ENCODE data around the gene EFCAB7.

Gene EFCAB7, protein sequence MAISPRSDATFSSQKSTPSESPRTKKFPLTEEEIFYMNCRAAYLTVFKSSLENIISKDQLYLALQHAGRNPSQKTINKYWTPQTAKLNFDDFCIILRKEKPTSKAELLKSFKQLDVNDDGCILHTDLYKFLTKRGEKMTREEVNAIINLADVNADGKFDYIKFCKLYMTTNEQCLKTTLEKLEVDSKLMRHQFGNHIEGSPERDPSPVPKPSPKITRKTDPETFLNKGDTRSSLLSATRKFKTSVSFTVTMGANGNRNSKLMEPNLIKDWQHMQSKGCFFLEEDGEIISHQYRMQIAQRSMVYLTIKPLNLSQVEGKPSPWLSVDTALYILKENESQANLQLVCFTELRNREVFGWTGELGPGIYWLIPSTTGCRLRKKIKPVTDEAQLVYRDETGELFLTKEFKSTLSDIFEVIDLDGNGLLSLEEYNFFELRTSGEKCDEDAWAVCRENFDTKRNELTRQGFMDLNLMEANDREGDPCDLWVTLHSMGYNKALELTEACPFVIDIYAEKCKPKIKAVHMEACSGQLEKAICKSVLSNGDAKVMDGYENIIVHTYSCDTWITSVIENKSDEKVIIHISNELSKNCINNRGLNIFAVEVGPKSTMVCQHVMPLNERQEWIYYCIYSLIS

DNA sequence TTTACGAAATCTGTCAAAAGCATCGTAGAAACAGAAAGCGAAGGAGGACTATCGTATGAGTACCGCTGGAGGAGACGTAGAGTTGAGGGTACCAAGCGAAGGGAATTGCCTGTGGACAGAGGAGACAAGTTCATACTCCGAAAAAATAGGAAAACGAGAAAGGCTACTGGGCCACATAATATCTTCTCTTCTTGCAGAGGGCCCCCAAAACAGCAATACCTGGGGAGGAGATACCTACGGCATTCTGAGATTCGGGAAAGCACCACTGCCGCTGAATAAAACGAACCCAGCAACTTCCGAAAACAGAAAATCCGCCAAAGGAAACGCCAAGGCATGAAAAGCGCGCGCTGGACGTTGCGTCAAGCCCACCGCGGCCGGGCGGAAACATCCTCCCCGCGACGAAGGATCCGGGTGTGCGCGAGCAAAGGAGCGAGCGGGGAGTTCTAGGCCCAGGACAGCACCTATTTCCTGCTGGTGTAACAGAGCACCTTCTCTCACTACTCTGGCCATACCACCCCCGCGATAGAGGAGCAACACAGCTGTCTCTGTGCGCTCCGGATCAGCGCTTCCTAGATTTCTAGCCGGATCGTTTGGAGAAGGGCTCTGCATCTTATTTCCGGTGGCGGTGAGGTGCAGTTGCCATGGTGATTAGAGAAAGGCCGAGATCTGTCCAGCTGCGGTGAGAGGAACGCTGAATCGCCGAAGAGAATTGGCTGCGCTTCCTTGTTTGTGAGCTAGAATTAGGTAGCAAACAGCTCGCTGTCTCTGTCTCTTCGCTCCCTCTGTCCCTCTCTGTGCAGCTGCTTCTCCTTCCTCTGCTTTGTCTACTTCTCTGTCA lies at the start of gene EFCAB7, which contains the start of gene ITGB3BP:
Gene EFCAB7, plus strand, starts transcription at position 635 of the 838 bp plus-strand sequence. CDS start 2,048 bp downstream, outside the sequence.
Gene ITGB3BP, minus strand, starts transcription at position 335 of the 838 bp plus-strand sequence. Its CDS starts 92 bp downstream, at position 243.
- peak; percentile 71 to 72 for DNase-seq (ENCODE audit: low read depth in 2 of 2)

DNA sequence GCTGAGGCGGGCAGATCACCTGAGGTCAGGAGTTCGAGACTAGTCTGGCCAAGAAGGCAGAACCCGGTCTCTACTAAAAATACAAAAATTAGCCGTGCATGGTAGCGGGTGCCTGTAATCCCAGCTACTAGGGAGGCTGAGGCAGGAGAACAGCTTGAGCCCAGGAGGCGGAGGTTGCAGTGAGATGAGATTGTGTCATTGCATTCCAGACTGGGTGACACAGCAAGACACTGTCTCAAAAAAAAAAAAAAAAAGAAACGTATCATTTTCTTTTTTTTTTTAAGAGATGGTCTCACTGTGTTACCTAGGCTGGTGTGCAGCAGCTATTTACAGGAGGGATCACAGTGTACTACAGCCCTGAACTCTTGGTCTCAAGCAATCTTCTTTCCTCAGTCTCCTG lies 47.6 kb upstream of the EFCAB7 start:
- no peak for DNase-seq (ENCODE audit: low read depth in 2 of 2)

DNA sequence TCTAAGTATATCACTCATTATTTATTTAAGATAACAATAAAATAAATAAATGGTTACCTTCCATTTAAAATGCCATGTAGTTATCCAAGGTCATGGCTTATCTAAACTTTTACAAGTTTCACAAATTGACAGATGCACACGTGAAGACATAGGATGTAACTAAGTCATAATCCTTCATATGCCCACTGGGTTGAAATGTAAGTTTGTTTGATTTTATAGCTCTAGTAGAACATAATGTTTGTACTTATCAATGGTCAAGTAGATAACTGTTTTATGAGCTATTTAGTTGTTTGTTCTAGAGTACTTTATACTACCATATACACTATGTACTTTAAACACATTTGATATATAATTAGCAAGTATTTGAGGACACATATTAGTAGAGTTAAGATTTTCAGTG lies 43.3 kb upstream of the EFCAB7 start:
- DNase-seq (ENCODE audit: low read depth in 2 of 2), result no peak

DNA sequence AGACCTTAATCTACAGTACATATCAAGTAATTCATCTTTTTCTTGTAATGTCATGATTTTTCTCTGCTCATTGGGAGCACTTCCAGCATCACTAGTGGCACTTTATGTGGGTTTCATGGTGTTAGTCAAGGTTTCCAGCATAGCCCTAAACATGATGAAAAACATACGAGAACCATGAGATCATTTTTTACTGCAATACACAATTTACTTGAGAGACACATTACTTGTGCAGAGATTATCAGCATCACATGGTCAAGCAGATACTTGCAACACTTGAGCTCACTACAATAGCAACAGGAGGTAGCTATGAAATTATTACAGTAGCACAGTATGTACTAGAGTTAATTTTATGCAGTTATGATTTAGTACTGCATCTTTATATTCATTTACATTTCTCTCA lies 36.7 kb upstream of the EFCAB7 start:
- DNase-seq (ENCODE audit: low read depth in 2 of 2), result no peak

DNA sequence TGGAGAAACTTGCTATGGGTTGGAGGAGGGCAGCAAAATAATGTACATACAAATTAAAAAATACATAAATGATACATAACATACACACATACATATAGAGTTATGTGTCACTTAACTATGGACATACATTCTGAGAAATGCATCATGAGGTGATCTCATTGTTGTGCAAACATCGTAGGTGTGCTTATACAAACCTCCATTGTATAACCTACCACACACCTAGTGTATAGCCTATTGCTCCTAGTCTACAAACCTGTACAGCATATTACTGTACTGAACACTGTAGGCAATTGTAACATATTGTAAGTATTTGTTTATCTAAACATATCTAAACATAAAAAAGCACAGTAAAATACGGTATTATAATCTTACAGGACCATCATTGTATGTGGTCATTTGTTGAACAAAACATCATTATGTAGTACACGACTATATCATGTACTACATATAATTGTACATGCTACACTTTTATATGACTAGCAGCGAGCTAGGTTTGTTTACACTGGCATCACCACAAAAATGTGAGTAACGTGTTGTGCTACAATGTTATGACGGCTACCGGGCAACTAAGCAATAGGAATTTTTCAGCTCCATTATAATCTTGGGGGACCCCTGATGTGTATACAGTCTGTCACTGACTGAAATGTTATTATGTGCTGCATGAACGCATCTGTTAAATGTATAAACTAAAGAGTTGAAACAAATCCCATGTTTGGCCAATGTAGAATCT lies 35.8 kb upstream of the EFCAB7 start:
- no peak for DNase-seq (ENCODE audit: low read depth in 2 of 2)

DNA sequence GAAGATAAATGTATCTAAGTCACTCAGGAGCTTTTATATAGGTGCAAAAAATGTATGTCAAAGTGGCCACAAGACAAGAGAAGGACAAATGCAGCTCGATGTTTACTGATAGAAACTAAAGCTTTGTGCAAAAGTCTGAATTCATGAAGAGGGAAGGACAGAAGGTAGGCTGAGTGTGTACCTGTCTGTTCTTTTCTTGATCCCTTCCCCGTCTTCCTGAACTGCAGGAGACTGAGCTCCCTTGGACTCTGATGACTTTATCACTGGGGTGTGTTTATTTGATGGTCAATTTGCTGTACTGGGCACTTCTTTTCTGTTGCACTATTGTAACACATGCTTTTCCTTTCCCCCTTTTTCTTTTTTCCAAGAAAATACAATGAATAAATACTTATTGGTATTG lies 25.7 kb upstream of the EFCAB7 start:
- DNase-seq (ENCODE audit: low read depth in 2 of 2), result no peak

DNA sequence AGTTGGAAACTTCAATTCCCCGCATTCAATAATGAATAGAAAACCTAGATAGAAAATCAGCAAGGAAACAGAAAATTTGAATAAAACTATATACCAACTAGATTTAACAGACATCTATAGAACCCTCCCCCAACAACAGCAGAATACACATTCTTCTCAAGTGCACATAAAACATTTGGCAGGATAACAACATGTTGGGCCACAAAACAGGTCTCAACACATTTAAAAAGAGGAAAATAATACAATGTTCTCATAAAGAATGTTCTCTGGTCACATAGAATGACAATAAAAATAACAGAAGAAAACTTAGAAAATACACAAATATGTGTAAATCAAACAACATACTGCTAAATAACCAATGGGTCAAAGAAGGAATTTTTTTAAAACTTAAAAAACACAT lies 25.2 kb upstream of the EFCAB7 start:
- DNase-seq (ENCODE audit: low read depth in 2 of 2), result no peak

DNA sequence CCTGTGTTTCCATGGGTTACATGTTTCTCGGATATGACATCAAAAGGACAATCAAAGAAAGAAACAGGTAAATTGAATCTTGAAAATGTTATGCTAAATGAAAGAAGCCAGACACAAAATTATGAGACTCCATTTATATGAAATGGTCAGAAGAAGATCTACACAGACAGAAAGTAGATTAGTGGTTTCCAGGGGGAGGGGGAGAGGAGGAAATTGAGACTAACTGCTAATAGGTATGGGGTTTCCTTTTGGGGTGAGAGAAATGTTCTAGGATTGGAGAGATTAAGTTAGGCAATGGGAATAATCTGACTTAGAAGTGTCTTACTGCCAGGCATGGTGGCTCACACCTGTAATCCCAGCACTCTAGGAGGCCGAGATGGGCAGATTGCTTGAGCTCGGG lies 22.1 kb upstream of the EFCAB7 start:
- no peak for DNase-seq (ENCODE audit: low read depth in 2 of 2)

DNA sequence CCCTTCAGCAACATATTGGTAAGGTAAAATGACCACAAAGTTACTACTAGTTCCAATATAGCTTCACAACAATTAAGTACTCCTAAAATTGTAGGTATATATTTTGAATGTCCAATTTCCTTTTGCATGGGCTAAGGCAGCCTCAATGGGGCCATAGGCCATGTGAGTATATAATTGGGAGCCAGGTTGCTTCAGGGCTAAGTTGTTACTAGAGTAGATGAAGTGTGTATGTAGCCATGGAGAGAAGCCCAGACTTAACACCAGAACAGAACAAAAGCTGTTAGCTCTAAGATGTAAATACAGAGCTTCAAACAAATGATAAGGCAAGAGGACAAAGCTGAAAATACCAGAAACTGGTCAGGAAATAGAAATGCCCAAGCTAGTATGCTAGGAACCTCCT lies 16.5 kb upstream of the EFCAB7 start:
- DNase-seq (ENCODE audit: low read depth in 2 of 2), result no peak

DNA sequence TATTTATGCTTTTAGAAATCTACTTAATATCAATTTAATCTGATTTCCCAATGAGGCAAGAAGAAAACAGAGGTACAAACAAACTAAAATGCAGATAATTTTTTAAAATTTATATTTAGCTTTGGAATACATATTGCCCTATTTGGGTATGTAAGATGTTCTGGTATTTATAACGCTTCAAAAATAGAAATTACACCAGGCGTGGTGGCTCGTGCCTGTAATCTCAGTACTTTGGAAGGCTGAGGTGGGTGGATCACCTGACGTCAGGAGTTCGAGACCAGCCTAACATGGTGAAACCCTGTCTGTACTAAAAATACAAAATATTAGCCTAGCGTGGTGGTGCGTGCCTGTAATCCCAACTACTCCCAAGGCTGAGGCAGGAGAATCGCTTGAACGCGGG lies 13.6 kb upstream of the EFCAB7 start:
- no peak for DNase-seq (ENCODE audit: low read depth in 2 of 2)

DNA sequence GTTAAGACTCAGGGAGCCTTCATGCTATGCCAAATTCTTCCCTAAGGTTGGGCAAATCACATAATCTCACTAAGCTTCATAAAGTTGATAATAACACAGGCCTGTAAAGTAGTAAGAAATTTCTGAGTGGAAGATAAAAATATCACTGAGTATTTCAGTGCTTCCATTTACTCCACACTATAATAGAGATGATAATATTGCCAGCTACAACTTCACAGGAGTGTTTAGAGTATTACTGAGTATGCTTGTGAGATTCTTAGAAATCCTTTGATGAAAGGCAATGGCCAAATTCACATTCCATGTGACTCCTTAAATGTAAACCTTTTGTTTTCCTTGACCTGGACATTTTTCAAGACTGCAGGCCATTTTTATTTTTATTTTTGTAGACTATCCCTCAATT lies 10.7 kb upstream of the EFCAB7 start:
- no peak for DNase-seq (ENCODE audit: low read depth in 2 of 2)

DNA sequence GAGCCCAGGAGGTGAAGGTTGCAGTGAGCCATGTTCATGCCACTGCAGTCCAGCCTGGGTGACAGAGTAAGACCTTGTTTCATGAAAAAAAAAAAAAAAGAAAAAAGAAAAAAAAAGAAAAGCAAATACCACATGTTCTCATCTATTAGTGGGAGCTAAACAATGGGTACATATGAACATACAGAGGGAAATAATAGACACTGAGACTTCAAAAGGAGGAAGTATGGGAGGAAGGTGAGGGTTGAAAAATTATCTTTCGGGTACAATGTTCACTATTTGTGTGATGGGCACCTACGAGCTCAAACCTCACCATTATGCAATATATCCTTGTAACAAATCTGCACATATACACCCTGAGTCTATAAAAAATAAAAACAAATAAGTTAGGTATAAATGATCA lies 6.7 kb upstream of the EFCAB7 start:
- no peak for DNase-seq (ENCODE audit: low read depth in 2 of 2)

DNA sequence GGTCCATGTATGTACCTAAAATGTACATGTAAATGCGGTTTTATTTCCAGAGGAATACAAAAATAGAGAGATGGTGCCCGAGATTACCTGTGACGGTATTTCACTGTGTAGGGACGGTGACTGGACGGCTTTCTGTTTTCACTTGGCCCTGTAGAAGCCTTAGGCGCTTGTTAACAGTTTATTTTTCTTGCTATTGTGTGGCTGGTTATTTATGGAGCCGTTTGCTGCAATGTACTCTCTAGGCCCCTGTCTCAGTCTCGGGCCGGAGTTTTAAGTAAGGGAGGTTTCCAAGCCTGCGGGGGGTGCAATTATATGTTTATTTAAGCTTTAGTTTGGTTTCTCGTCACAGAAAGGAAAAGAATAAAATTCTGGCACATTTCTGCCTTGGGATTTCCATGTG lies 413 bp downstream of the EFCAB7 start:
- no peak for DNase-seq (ENCODE audit: low read depth in 2 of 2)

DNA sequence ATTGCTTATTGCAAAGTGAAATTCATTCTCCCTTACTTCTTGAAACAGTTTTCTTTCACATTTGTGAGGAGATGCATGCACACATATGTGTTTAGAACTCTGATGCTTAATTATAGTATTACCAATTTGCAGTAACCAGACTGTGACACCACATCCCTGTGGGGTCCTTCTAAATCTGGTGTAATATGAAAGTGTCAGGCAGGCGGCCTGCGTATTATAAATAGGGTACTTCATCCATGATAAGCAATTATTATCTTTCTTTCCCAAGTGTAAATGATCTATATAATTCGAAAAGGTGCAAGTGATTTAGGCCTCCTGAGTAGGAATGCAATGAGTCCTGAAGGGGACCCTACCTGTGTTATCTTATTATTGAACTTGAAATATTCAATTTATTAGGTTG lies 876 bp downstream of the EFCAB7 start:
- no peak for DNase-seq (ENCODE audit: low read depth in 2 of 2)

DNA sequence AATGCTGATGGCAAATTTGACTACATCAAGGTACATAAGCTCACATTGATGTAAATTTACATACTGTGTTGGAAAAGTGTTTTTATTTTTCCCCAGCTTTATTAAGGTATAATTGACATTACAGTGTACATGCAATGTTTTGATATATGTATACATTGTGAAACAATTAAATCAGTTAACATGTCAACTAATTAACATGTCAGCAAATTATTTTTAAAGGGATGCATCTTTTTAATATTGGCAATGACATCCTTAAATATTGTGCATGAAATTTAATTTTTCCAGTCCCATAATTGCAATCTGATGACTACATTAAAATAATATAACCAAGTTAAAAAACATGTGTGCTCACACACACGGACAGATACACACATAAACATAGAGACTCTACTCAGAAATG lies 9.4 kb downstream of the EFCAB7 start:
- DNase-seq (ENCODE audit: low read depth in 2 of 2), result no peak

DNA sequence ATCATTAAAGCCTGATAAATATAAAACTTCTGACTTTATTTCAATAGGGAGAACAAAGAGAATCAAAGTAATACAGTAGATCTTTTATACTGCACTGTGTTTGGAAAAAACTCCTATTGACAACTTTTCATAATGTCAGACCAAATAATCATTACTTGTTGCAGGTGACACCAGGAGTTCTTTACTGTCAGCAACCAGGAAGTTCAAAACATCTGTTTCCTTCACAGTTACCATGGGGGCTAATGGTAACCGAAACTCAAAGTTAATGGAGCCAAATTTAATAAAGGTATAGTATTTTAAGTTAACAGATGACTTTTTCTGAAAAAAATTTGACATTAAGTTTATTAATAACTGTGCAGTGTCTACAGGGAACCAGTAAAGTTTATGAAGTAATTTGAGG lies 10.6 kb downstream of the EFCAB7 start:
- DNase-seq (ENCODE audit: low read depth in 2 of 2), result no peak

DNA sequence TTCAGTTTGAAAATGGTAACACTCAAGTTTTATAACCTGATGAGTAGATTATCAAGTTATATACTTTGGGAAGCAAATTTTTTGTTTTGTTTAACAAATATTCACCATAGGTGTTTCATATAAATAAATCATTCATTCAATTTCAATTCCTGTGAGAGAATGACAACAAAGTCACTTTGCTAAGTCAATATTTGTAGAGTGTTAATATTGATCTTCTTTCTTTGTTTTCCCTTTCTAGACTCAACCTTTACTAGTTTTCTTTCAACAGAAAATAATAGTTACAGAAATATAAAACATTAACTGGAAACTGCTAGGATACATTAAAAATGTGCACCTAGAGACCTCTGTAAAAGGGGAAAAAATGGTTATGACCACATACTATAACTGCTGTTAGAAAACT lies 11.1 kb downstream of the EFCAB7 start:
- no peak for DNase-seq (ENCODE audit: low read depth in 2 of 2)

DNA sequence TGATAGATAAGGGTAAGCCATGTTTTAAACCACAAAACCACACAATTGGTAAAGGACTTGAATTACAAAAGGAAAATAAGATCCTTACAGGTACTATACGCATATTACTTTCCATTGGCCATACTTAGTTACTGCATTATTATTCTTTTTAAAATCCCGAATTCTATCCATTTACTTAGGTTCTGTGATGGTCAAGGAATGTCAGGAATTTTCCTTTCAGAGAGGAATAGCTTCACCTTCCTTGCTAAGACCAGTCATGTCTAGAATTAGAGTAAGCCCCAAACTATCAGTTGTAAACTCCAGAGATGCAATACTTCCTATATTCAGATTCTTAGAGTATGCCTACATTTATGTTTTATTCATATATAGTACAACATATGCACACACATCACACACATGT lies 13.7 kb downstream of the EFCAB7 start:
- DNase-seq (ENCODE audit: low read depth in 2 of 2), result no peak

DNA sequence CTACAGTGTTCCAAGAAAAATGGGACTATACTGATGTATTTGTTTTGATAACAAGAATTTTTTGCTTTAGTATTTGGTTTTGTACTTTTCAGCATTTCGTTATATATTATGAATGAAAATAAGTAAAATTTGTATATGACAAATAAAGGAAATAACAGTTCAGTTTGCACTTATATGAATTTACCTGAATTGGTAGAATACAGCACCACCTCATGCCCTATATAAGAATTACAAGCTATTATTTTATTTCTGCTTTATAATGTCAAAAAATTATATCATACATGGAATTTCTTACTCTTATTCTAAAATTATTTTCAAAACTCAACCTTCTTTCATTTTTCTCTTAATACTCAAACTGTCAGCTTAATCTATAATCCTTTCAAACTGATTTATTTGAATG lies 14.6 kb downstream of the EFCAB7 start:
- no peak for DNase-seq (ENCODE audit: low read depth in 2 of 2)

DNA sequence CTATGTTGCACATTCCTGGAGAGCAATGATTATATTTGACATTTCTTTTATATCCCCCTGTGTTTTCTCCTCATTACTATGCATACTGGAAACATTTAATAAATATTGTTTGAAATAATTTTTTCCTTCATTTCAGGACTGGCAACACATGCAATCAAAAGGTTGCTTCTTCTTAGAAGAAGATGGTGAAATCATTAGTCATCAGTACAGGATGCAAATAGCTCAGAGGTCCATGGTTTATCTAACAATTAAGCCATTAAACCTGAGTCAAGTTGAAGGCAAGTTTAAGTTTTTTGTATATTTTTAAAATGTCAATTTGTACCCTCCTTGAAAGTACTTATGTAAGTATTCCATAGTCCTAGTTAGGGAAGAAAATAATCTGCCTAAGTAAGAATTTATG lies 22.5 kb downstream of the EFCAB7 start:
- no peak for DNase-seq (ENCODE audit: low read depth in 2 of 2)

DNA sequence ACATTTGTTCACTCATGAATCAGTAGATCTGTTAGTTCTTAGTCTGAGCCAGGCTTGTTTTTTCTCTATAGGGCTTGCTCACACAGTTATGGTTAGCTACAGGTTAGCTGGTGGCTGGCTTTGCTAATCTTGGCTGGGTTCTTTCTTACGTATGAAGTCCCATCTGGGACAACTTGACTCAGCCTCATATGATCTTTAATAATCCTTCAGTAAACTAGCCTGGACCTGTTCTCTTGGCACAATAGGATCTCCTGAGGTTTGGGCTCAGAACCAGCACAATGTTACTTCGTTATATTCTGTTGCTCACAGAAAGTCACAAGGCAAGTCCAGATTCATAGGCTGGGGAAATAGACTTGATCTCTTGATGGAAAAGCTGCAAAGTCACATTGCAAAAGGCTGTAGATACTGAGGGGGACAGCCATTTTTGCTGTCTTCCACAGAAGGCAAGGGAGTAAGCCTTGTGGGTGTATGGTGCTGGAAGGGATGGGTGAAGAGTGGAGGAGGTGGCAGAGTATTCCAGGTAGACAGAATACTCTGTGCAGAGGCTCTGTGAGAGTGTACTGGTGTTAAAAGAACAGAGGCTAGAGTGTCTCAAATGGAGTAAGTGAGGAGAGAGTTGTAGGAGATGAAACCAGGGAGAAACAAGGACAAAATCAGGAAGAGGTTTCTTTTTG lies 24.4 kb downstream of the EFCAB7 start:
- DNase-seq (ENCODE audit: low read depth in 2 of 2), result no peak

Measured in stimulated activated CD8-positive, alpha-beta memory T cell treated with anti-CD3 and anti-CD28 coated beads, Interleukin-15, amount 100 ng/mL, for 48 hours (primary cell).